RWPE1 (cell line): ENCODE data around the gene ZNF558.
A peak's percentile ranks its signal among the peaks of the same experiment; 100 is the strongest.

Experiments used
- CTCF ChIA-PET: fragments of 350-600 bp; sonication (Branson Sonifier 250); formaldehyde crosslinking; extraction: SDS; loops from one replicate; lab custom pipeline; 2021; lab: Yijun Ruan, JAX
- POLR2A ChIA-PET: fragments of 400-600 bp; formaldehyde crosslinking; extraction: SDS; loops from one replicate; lab custom pipeline; 2020; ENCODE audit warnings: antibody characterized with exemption; ENCODE audit not compliant: low non-redundant PET; lab: Yijun Ruan, JAX
- DNase-seq: peaks from one replicate; pipeline ENCODE4 v3.0.0; 2012; ENCODE audit warnings: low spot score
- H3K27ac ChIP-seq: fragments of 450-650 bp; 2 replicates; pipeline ENCODE4 v1.5.1; 2017
- TF ChIP-seq, protein P1 (sequence below): fragments of 450-650 bp; conservative IDR thresholded peaks from 2 replicates; pipeline ENCODE4 v1.5.1; 2017; ENCODE audit warnings: low read depth, mild to moderate bottlenecking

Gene ZNF558

GRCh38 chr19:8831832-8832131 is 322 bp downstream of the ZNF558 start:
- TF ChIP-seq, protein P1, sequence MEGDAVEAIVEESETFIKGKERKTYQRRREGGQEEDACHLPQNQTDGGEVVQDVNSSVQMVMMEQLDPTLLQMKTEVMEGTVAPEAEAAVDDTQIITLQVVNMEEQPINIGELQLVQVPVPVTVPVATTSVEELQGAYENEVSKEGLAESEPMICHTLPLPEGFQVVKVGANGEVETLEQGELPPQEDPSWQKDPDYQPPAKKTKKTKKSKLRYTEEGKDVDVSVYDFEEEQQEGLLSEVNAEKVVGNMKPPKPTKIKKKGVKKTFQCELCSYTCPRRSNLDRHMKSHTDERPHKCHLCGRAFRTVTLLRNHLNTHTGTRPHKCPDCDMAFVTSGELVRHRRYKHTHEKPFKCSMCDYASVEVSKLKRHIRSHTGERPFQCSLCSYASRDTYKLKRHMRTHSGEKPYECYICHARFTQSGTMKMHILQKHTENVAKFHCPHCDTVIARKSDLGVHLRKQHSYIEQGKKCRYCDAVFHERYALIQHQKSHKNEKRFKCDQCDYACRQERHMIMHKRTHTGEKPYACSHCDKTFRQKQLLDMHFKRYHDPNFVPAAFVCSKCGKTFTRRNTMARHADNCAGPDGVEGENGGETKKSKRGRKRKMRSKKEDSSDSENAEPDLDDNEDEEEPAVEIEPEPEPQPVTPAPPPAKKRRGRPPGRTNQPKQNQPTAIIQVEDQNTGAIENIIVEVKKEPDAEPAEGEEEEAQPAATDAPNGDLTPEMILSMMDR, result no peak
- CTCF ChIA-PET, result no interaction called here
- POLR2A ChIA-PET, result no interaction called here
- H3K27ac ChIP-seq, result peak overlapping the region; percentile 96
- DNase-seq, result peak; percentile 52

DNA sequence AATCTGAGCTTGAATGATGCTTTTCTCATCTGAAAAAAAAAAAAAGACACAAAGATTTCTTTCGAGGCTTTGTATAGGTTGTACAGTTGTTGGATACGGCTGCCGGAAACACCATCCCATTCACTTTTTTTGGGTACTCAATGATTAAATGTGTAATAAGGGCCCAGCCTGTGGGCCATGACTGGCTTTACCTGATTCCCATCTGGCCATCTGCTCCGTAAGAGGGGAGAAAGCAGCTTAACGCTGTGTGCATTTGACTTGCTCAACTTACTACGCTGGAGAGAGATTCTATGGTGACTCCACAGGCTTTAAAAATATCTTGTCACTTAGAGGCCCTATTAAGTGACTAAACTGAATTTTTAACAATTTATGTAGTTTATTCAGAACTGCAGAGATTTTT is 731 bp downstream of the ZNF558 start:
- POLR2A ChIA-PET, result no interaction called here
- no peak for DNase-seq
- H3K27ac ChIP-seq, result peak overlapping the region; percentile 96
- TF ChIP-seq, protein P1, result no peak
- CTCF ChIA-PET, result interaction anchor here (0.6 kb wide), 1 partner anchor 888 kb away, joined by 3 read pairs; no protein-coding TSS in a partner anchor

DNA sequence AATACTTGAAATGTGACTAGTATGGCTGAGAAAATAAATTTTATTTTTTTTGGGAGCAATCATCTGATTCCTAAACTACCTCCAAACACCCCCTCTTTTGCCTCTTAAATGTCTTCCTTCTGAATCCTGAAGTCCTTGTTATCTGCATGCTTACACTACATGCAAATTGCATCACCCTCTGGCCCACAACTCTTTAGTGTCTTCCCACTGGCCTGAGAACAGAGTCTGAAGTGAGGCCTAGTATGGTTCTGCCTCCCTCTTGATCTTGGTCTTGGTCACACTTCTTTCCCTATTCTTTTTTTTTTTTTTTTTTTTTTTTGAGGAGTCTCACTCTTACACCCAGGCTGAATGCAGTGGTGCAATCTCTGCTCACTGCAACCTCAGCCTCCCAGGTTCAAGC is 4.8 kb downstream of the ZNF558 start:
- no peak overlapping the region for H3K27ac ChIP-seq
- TF ChIP-seq, protein P1, result no peak
- no peak for DNase-seq
- ChIA-PET POLR2A (no interaction called here), CTCF (interaction anchor here (0.6 kb wide), 1 partner anchor 945 kb away, joined by 3 read pairs; no protein-coding TSS in a partner anchor)

GRCh38 chr19:8826371-8826770 is 5.7 kb downstream of the ZNF558 start:
- ChIA-PET POLR2A (no interaction called here), CTCF (interaction anchor here (0.7 kb wide), 1 partner anchor 28 kb away, joined by 3 read pairs; no protein-coding TSS in a partner anchor)
- DNase-seq, result no peak
- no peak overlapping the region for H3K27ac ChIP-seq
- TF ChIP-seq, protein P1, result no peak

DNA sequence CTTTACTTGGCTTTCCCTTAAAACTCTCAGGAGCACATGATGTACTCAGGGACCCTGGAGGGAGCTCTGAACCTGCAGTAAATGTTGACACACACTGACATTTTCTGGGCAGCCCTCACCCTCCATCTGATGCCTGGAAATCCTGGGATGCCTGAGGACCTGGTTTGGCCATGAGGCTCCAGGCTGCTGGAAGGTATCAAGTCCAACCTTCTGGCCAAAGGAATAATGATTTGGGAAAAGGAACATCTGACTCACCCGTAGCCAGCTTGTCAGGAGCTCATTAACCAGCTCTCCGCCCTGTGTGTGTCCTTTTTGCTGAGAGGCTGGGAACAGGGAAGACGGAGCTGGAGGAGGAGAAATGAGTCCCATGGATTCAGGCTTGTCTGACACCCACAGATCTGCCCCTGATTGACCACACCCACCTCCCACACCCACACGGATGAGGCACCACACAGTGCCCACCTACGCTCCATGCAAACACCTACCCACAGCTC is 10.3 kb downstream of the ZNF558 start:
- TF ChIP-seq, protein P1, result no peak
- ChIA-PET POLR2A (no interaction called here), CTCF (no interaction called here)
- H3K27ac ChIP-seq, result no peak overlapping the region
- DNase-seq, result no peak

DNA sequence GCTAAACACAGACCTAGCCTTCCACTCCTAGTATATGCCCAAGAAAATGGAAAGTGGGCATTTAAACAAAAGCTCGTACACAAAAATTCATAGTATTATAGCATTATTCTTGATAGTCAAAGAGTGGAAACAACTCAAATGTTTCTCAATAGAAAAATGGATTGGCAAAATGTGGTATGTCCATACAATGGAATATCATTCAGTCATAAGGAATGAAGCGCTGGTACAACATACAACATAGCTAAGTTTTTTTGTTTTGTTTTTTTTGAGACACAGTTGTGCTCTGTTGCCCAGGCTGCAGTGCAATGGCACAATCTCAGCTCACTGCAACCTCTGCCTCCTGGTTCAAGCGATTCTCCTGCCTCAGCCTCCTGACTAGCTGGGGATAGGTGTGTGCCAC is 11.9 kb downstream of the ZNF558 start:
- TF ChIP-seq, protein P1, result no peak
- no peak overlapping the region for H3K27ac ChIP-seq
- ChIA-PET POLR2A (no interaction called here), CTCF (no interaction called here)
- no peak for DNase-seq
